Ovary (tissue), 3 donors: Measurements from ENCODE around the gene UQCRH.

ENCODE experiments used
- POLR2A ChIP-seq: fragments of 450-650 bp; IDR thresholded peaks from one replicate; pipeline ENCODE4 v1.6.1; 2017; ENCODE audit warnings: antibody characterized with exemption, mild to moderate bottlenecking, moderate library complexity
- TF ChIP-seq, protein P1 (sequence below), 3 donors: fragments of 450-650 bp in 2 of 3; fragments of 200-600 bp in 1 of 3; IDR thresholded peaks; one replicate each; pipeline versions ENCODE4 v1.5.1 to v1.8.0; 2016 to 2022; ENCODE audit warnings: antibody characterized with exemption in 3 of 3, mild to moderate bottlenecking in 1 of 3
- donor health status: DM: no; HTN: no; CAD: no.

GRCh38 chr1:46288485-46289133, 14.9 kb upstream of the UQCRH start:
- TF ChIP-seq, protein P1, sequence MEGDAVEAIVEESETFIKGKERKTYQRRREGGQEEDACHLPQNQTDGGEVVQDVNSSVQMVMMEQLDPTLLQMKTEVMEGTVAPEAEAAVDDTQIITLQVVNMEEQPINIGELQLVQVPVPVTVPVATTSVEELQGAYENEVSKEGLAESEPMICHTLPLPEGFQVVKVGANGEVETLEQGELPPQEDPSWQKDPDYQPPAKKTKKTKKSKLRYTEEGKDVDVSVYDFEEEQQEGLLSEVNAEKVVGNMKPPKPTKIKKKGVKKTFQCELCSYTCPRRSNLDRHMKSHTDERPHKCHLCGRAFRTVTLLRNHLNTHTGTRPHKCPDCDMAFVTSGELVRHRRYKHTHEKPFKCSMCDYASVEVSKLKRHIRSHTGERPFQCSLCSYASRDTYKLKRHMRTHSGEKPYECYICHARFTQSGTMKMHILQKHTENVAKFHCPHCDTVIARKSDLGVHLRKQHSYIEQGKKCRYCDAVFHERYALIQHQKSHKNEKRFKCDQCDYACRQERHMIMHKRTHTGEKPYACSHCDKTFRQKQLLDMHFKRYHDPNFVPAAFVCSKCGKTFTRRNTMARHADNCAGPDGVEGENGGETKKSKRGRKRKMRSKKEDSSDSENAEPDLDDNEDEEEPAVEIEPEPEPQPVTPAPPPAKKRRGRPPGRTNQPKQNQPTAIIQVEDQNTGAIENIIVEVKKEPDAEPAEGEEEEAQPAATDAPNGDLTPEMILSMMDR (IDR thresholded peaks at IDR 0.05), result no peak
- TF ChIP-seq POLR2A, result no peak
